SK-N-SH (cell line): ENCODE data around the gene SLC35F1. TPM values are rescaled to one million over a fixed set of nuclear protein-coding genes. Genes with fewer than 3 reads are reported as not detected.

Experiments
- CTCF ChIA-PET: fragments of 300-600, 350-600 bp; formaldehyde crosslinking; extraction: SDS; loops from one replicate; lab custom pipeline; 2021; lab: Yijun Ruan, JAX
- POLR2A ChIA-PET: fragments of 350-600 bp; sonication (Branson Sonifier 250); formaldehyde crosslinking; extraction: SDS; loops from one replicate; lab custom pipeline; 2020; ENCODE audit warnings: antibody characterized with exemption, inconsistent platforms; lab: Yijun Ruan, JAX
- DNase-seq: peaks from one replicate; pipeline ENCODE4 v3.0.0; 2012
- H2AFZ ChIP-seq: fragments of 200-600 bp; sonication (generic); 2 replicates; pipeline ENCODE4 v1.8.1; 2016; ENCODE audit warnings: antibody characterized with exemption, mild to moderate bottlenecking, low read depth
- H3F3A ChIP-seq: fragments of 200-600 bp; sonication (generic); replicated peaks from 2 replicates; pipeline ENCODE3; 2016; ENCODE audit warnings: antibody characterized with exemption, mild to moderate bottlenecking; ENCODE audit not compliant: insufficient read depth
- H3K27ac ChIP-seq, 2 experiments: fragments of 200-500 bp in 1 of 2; fragments of 200-600 bp in 1 of 2; sonication (Bioruptor generic) in 1 of 2; sonication (generic), shearing (Covaris generic) in 1 of 2; 2 replicates each; pipeline versions ENCODE4 v1.5.1 to v1.6.1; 2014 to 2016; ENCODE audit warnings: low read depth in 2 of 2, inconsistent platforms in 1 of 2, low read length in 1 of 2, mild to moderate bottlenecking in 1 of 2, mixed read lengths in 1 of 2
- H3K27me3 ChIP-seq: fragments of 200-600 bp; sonication (generic), shearing (Covaris generic); 2 replicates; pipeline ENCODE4 v1.6.1; 2016; ENCODE audit warnings: mixed run types; ENCODE audit not compliant: insufficient read depth
- H3K36me3 ChIP-seq, 2 experiments: fragments of 200-500 bp in 1 of 2; fragments of 200-600 bp in 1 of 2; sonication (Bioruptor generic) in 1 of 2; sonication (generic) in 1 of 2; replicated peaks in 1 of 2; 2 replicates each; pipeline versions ENCODE3 to v1.5.1; 2014 to 2016; ENCODE audit warnings: low read length in 1 of 2, mild to moderate bottlenecking in 1 of 2; ENCODE audit not compliant: insufficient read depth in 2 of 2, control insufficient read depth in 1 of 2
- H3K4me1 ChIP-seq, 2 experiments: fragments of 200-500 bp in 1 of 2; fragments of 200-600 bp in 1 of 2; sonication (Bioruptor generic) in 1 of 2; sonication (generic), shearing (Covaris generic) in 1 of 2; 2 replicates each; pipeline versions ENCODE4 v1.5.1 to v1.6.1; 2014 to 2016; ENCODE audit warnings: low read depth in 1 of 2, low read length in 1 of 2, mixed run types in 1 of 2; ENCODE audit not compliant: insufficient read depth in 2 of 2, control insufficient read depth in 1 of 2
- H3K4me2 ChIP-seq: fragments of 200-600 bp; sonication (generic), shearing (Covaris generic); 2 replicates; pipeline ENCODE4 v1.6.1; 2017; ENCODE audit warnings: mixed run types
- H3K4me3 ChIP-seq, 2 experiments: fragments of 200-500 bp in 1 of 2; fragments of 200-600 bp in 1 of 2; sonication (Bioruptor generic) in 1 of 2; sonication (generic), shearing (Covaris generic) in 1 of 2; 2 replicates each; pipeline versions ENCODE4 v1.5.1 to v1.8.1; 2014 to 2016; ENCODE audit warnings: low read depth in 2 of 2, inconsistent platforms in 1 of 2, low read length in 1 of 2, mild to moderate bottlenecking in 1 of 2, mixed read lengths in 1 of 2, moderate library complexity in 1 of 2
- H3K79me2 ChIP-seq: fragments of 200-600 bp; sonication (generic); 2 replicates; pipeline ENCODE4 v1.8.1; 2017; ENCODE audit warnings: mild to moderate bottlenecking; ENCODE audit not compliant: insufficient read depth
- H3K9ac ChIP-seq: fragments of 200-600 bp; sonication (generic); 2 replicates; pipeline ENCODE4 v1.6.1; 2017; ENCODE audit warnings: mixed run types
- H3K9me2 ChIP-seq: fragments of 200-600 bp; sonication (generic); 2 replicates; pipeline ENCODE4 v1.6.1; 2017; ENCODE audit warnings: mixed run types
- H3K9me3 ChIP-seq: fragments of 200-600 bp; sonication (generic); 2 replicates; pipeline ENCODE4 v1.6.1; 2017; ENCODE audit warnings: mixed run types, mild to moderate bottlenecking, moderate library complexity
- H4K20me1 ChIP-seq: fragments of 200-600 bp; sonication (generic); 2 replicates; pipeline ENCODE4 v1.6.1; 2017; ENCODE audit warnings: mild to moderate bottlenecking, mixed run types; ENCODE audit not compliant: insufficient read depth
- CHD2 ChIP-seq: fragments of 150-350 bp; IDR thresholded peaks from 2 replicates; pipeline ENCODE4 v1.6.1; 2018; ENCODE audit warnings: low read length; ENCODE audit not compliant: partially characterized antibody
- ELF1 ChIP-seq: IDR thresholded peaks from 2 replicates; pipeline ENCODE4 v1.4.0; 2012
- FOSL2 ChIP-seq: IDR thresholded peaks from 2 replicates; pipeline ENCODE4 v1.4.0; 2012; ENCODE audit warnings: low read depth, mild to moderate bottlenecking, moderate library complexity, borderline replicate concordance
- FOXJ3 ChIP-seq: sonication (generic); formaldehyde crosslinking; IDR thresholded peaks from 2 replicates; pipeline ENCODE4 v1.5.1; 2020; ENCODE audit warnings: mild to moderate bottlenecking, missing genetic modification reagents
- GABPA ChIP-seq: IDR thresholded peaks from 2 replicates; pipeline ENCODE4 v1.4.0; 2012; ENCODE audit warnings: low read depth, mild to moderate bottlenecking
- GATA2 ChIP-seq: sonication (generic); formaldehyde crosslinking; IDR thresholded peaks from 2 replicates; pipeline ENCODE4 v1.5.0; 2020; ENCODE audit warnings: mild to moderate bottlenecking, missing genetic modification reagents
- NFIC ChIP-seq: IDR thresholded peaks from 2 replicates; pipeline ENCODE4 v1.4.0; 2012; ENCODE audit warnings: borderline replicate concordance
- RAD21 ChIP-seq: IDR thresholded peaks from 2 replicates; pipeline ENCODE4 v1.6.1; 2012; ENCODE audit warnings: mild to moderate bottlenecking, low read length
- RCOR1 ChIP-seq: fragments of 150-350 bp; IDR thresholded peaks from 2 replicates; pipeline ENCODE4 v1.6.1; 2017; ENCODE audit warnings: antibody characterized with exemption, low read length
- RXRA ChIP-seq: IDR thresholded peaks from 2 replicates; pipeline ENCODE4 v1.4.0; 2012; ENCODE audit warnings: low read depth, mild to moderate bottlenecking, borderline replicate concordance
- SIN3A ChIP-seq: IDR thresholded peaks from 2 replicates; pipeline ENCODE4 v1.6.1; 2012; ENCODE audit warnings: low read depth, mild to moderate bottlenecking, low read length, moderate library complexity, borderline replicate concordance
- TAF1 ChIP-seq: IDR thresholded peaks from 2 replicates; pipeline ENCODE4 v1.6.1; 2012; ENCODE audit warnings: low read depth, mild to moderate bottlenecking, low read length, moderate library complexity, borderline replicate concordance
- TCF12 ChIP-seq: IDR thresholded peaks from 2 replicates; pipeline ENCODE4 v1.4.0; 2012
- YY1 ChIP-seq: IDR thresholded peaks from 2 replicates; pipeline ENCODE4 v1.4.0; 2012; ENCODE audit warnings: low read depth, mild to moderate bottlenecking
- WGBS: methylation state at CpG from one replicate; pipeline ENCODE4 v1.1.6; 2017; ENCODE audit warnings: low lambda C conversion rate; 5-methylcytosine and 5-hydroxymethylcytosine counted together
- polyA plus RNA-seq, 3 experiments: library from polyadenylated mRNA; depleted of rRNA; stranded (reverse); fragments of >200 nt; gene quantifications; 2 replicates each; pipeline ENCODE4 v1.2.3, GENCODE V29; 2012
- TF ChIP-seq, protein P1 (sequence below): fragments of 150-350 bp; IDR thresholded peaks from 2 replicates; pipeline ENCODE4 v1.6.1; 2017; ENCODE audit warnings: antibody characterized with exemption, low read length, low read depth, borderline replicate concordance
- TF ChIP-seq, protein P2 (sequence below): fragments of 200-600 bp; sonication (generic); IDR thresholded peaks from 2 replicates; pipeline ENCODE4 v1.6.1; 2017; ENCODE audit warnings: antibody characterized with exemption, mild to moderate bottlenecking, moderate library complexity
- TF ChIP-seq, protein P3 (sequence below): IDR thresholded peaks from 2 replicates; pipeline ENCODE4 v1.4.0; 2012; ENCODE audit warnings: low read depth, borderline replicate concordance
- TF ChIP-seq, protein P4 (sequence below): IDR thresholded peaks from 2 replicates; pipeline ENCODE4; 2012
- TF ChIP-seq, protein P5 (sequence below): IDR thresholded peaks from 2 replicates; pipeline ENCODE4 v1.6.1; 2012; ENCODE audit warnings: mild to moderate bottlenecking, low read depth, low read length, moderate library complexity

Gene SLC35F1
- polyA plus RNA-seq, 1 of the 3 experiments (the other 2 are of a cell fraction): under 0.01 TPM

DNA sequence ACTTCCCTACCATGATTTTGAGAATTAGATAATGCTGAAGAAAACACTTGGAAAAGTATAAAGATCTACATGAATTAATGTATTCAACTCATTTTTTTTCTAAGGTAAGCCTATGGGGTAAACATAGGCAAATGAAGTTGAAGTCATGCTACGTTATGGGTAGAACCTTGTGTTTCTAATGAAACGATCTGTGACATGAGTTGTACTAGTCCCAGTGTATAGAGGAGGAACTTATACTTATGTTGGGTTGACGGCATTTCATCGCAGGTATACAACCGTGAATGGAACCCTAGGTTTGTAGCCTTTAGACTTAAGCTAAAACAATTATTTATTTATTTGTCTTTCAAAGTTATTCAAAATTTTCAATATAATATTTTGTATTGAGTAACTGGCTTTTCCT lies 2.6 kb downstream of the SLC35F1 start:
- CTCF ChIA-PET: interaction anchor here (1.4 kb wide), 1 partner anchor 12 kb away, joined by 4 read pairs; no protein-coding TSS in a partner anchor
- Histone ChIP-seq H3F3A (no peaks in the 10 kb centered on the region), H3K9me2 (no peaks in the 10 kb centered on the region), H3K27me3 (peaks cover 19% of the 10 kb centered on the region), H3K79me2 (no peaks in the 10 kb centered on the region), H3K4me2 (no peak overlapping the region), H4K20me1 (no peaks in the 10 kb centered on the region), H3K9ac (no peak overlapping the region), H3K36me3 (no peaks in the 10 kb centered on the region), H2AFZ (no peak overlapping the region), H3K4me1 (no peaks in the 10 kb centered on the region; a peak in 1 of 4 replicates), H3K9me3 (no peaks in the 10 kb centered on the region), H3K4me3 (no peak overlapping the region), H3K27ac (no peak overlapping the region)
- 38% methylated on average over 5 of the region's 5 CpGs for WGBS
- DNase-seq: no peak
- POLR2A ChIA-PET: no interaction called here
- TF ChIP-seq, protein P1, sequence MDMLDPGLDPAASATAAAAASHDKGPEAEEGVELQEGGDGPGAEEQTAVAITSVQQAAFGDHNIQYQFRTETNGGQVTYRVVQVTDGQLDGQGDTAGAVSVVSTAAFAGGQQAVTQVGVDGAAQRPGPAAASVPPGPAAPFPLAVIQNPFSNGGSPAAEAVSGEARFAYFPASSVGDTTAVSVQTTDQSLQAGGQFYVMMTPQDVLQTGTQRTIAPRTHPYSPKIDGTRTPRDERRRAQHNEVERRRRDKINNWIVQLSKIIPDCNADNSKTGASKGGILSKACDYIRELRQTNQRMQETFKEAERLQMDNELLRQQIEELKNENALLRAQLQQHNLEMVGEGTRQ: no peak
- TF ChIP-seq, protein P2, sequence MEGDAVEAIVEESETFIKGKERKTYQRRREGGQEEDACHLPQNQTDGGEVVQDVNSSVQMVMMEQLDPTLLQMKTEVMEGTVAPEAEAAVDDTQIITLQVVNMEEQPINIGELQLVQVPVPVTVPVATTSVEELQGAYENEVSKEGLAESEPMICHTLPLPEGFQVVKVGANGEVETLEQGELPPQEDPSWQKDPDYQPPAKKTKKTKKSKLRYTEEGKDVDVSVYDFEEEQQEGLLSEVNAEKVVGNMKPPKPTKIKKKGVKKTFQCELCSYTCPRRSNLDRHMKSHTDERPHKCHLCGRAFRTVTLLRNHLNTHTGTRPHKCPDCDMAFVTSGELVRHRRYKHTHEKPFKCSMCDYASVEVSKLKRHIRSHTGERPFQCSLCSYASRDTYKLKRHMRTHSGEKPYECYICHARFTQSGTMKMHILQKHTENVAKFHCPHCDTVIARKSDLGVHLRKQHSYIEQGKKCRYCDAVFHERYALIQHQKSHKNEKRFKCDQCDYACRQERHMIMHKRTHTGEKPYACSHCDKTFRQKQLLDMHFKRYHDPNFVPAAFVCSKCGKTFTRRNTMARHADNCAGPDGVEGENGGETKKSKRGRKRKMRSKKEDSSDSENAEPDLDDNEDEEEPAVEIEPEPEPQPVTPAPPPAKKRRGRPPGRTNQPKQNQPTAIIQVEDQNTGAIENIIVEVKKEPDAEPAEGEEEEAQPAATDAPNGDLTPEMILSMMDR: no peak
- TF ChIP-seq SIN3A: no peak
- no peak for TF ChIP-seq RCOR1
- TF ChIP-seq, protein P3, sequence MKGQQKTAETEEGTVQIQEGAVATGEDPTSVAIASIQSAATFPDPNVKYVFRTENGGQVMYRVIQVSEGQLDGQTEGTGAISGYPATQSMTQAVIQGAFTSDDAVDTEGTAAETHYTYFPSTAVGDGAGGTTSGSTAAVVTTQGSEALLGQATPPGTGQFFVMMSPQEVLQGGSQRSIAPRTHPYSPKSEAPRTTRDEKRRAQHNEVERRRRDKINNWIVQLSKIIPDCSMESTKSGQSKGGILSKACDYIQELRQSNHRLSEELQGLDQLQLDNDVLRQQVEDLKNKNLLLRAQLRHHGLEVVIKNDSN: no peak
- TF ChIP-seq, protein P4, sequence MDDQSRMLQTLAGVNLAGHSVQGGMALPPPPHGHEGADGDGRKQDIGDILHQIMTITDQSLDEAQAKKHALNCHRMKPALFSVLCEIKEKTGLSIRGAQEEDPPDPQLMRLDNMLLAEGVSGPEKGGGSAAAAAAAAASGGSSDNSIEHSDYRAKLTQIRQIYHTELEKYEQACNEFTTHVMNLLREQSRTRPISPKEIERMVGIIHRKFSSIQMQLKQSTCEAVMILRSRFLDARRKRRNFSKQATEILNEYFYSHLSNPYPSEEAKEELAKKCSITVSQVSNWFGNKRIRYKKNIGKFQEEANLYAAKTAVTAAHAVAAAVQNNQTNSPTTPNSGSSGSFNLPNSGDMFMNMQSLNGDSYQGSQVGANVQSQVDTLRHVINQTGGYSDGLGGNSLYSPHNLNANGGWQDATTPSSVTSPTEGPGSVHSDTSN: no peak
- TF ChIP-seq CHD2: no peak
- TF ChIP-seq TAF1: no peak

DNA sequence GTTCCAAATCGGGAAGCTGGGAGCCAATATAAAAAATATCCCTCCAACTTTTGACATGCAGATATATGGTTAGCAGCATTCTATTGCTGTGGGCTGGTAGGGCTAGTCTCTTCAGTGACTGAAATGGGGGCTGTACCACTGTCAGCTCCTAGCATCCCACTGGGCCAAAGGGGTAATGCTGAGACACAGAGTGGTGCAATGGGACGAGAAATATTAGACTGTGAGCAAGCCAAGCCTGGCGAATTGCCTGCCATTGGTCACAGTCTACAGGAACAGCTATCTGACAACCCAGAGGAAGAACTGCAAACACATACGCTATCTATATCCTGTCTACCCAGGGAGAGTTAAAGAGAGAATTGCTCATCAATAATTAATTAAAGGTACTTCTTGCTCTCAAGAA lies 3.5 kb downstream of the SLC35F1 start:
- Histone ChIP-seq H3K9me2 (no peaks in the 10 kb centered on the region), H3K9me3 (no peaks in the 10 kb centered on the region), H3K27ac (no peak overlapping the region), H3K4me1 (no peaks in the 10 kb centered on the region; a peak in 1 of 4 replicates), H3K27me3 (peaks cover 19% of the 10 kb centered on the region), H3K4me3 (no peak overlapping the region), H3K79me2 (no peaks in the 10 kb centered on the region), H3K36me3 (no peaks in the 10 kb centered on the region), H2AFZ (no peak overlapping the region), H4K20me1 (no peaks in the 10 kb centered on the region), H3K9ac (no peak overlapping the region), H3F3A (no peaks in the 10 kb centered on the region), H3K4me2 (no peak overlapping the region)
- no peak for DNase-seq
- POLR2A ChIA-PET: no interaction called here
- 20% methylated on average over 4 of the region's 4 CpGs for whole genome bisulfite sequencing
- CTCF ChIA-PET: interaction anchor here (0.5 kb wide), 1 partner anchor 172 kb away, joined by 3 read pairs; no protein-coding TSS in a partner anchor
- TF ChIP-seq SIN3A: no peak
- no peak for TF ChIP-seq FOSL2
- no peak for TF ChIP-seq GABPA
- no peak for TF ChIP-seq TCF12
- no peak for TF ChIP-seq RXRA
- TF ChIP-seq GATA2 (CRISPR knock-in tag): no peak
- no peak for TF ChIP-seq ELF1
- no peak for TF ChIP-seq RAD21
- TF ChIP-seq FOXJ3 (CRISPR knock-in tag): no peak
- TF ChIP-seq RCOR1: no peak
- no peak for TF ChIP-seq CHD2
- no peak for TF ChIP-seq YY1
- TF ChIP-seq, protein P5, sequence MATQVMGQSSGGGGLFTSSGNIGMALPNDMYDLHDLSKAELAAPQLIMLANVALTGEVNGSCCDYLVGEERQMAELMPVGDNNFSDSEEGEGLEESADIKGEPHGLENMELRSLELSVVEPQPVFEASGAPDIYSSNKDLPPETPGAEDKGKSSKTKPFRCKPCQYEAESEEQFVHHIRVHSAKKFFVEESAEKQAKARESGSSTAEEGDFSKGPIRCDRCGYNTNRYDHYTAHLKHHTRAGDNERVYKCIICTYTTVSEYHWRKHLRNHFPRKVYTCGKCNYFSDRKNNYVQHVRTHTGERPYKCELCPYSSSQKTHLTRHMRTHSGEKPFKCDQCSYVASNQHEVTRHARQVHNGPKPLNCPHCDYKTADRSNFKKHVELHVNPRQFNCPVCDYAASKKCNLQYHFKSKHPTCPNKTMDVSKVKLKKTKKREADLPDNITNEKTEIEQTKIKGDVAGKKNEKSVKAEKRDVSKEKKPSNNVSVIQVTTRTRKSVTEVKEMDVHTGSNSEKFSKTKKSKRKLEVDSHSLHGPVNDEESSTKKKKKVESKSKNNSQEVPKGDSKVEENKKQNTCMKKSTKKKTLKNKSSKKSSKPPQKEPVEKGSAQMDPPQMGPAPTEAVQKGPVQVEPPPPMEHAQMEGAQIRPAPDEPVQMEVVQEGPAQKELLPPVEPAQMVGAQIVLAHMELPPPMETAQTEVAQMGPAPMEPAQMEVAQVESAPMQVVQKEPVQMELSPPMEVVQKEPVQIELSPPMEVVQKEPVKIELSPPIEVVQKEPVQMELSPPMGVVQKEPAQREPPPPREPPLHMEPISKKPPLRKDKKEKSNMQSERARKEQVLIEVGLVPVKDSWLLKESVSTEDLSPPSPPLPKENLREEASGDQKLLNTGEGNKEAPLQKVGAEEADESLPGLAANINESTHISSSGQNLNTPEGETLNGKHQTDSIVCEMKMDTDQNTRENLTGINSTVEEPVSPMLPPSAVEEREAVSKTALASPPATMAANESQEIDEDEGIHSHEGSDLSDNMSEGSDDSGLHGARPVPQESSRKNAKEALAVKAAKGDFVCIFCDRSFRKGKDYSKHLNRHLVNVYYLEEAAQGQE: no peak
- TF ChIP-seq NFIC: no peak
